ENCODE measurements around the gene JAG2.
A peak's percentile ranks its signal among the peaks of the same experiment; 100 is the strongest.

The JAG2 gene

DNA sequence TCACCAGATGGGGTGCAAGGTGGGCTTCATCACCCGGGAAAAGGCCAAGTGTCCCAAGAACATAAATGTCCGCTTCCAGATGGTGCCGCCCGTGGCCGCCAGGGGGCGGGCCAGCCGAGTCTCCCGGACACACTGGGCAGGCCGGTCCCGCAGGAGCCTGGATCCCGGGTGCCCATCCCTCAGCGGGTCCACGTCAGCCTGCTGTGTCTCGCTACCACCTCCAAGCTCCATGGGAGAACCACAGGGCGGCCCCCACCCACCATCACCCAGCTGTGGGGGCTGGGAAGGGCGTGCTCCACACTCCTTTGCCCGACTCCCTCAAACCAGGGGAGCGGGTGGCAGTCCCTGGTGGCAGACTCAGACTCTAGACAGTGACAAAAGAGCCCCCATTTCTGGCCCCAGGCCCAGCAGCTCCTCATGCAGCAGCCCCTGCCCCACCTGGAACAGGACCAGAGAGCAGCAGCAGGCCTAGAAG lies 34.5 kb upstream of the JAG2 start:
- peak; percentile 76 for DNase-seq

- no peak for DNase-seq
Measured at GRCh38 chr14:105201925-105202513, 33.4 kb upstream of the JAG2 start.

- peak; percentile 29 for DNase-seq
Measured at GRCh38 chr14:105201156-105201924, 32.8 kb upstream of the JAG2 start.

DNA sequence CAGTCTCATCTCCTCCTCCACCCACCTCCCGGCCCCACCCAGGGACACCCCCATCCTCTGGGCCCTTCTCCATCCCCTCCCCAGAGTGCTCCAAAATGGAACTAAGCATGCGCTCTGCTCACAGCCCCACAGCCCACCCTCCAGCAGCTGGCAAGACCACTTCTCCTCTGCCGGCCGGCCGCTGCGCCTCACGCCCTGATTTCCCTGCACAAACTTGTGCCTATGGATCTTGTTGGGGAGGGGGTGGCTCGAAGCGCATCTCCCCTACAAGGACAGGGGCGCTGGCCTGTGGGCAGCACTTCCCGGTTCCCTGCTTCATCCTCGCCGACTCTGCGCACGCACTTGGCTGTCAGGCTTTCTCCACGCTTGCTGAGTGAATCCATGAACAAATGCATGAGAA lies 32.1 kb upstream of the JAG2 start:
- DNase-seq = no peak

DNA sequence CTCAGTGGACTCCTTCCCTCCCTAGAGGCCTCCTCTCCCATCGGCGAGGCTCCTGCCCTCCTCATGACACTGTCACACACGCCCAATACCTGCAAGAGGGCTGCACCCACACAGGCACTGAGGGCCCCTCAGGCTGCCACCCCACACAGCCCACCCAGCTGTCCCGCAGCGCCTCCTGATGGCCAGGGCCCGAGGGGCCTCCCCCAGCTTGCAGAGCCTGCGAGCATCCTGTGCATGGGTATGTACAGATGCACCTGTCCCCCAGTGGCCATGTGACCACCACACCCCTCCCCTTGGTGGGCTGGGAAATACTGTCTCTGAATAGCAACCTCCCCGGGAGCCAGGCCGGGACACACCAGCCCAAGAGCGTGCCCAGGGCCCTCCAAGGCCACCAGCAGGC lies 31.5 kb upstream of the JAG2 start:
- DNase-seq = no peak

- peak; percentile 32 for DNase-seq
Measured at GRCh38 chr14:105199093-105199492, 30.5 kb upstream of the JAG2 start.

DNA sequence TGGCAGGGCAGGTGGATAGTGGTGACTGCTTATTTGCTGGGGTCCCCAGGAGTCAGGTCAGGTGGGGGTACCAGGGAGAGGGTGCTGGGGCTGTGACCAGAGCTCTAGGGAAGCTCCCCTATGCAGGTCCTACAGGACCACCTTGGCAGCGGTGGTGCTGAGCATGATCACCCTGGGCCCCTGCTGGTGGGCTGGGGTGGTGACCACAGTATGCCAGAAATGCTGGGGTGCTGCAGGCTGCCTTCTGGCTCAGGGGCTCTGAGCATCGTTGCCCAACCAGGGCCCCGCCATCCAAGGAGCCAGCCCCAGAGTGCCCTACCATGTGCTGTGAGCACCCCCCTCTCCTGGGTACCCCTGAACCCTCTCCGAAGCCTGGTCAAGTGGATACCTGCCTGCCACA lies 30.0 kb upstream of the JAG2 start:
- DNase-seq = no peak

DNA sequence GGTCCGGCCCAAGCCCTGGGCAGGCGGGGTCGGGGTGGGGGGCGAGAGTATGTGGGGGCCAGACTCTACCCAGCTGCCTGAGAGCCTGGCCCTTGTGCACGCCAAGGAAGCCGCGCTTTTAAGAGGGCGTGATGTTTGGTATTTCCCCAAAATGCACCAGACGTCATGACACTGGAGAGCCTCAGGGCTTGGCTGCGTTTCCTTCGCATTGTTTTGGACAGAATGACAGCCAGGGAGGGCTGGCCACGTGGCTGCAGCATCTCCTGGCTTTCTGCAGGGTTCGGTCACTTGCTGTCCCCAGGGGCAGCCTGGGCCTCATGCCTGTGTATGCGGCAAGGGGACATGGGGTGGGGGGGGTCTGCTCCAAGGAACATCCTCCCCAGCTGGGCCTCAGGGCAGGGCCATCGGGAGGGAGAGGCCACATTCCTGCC lies 28.6 kb upstream of the JAG2 start:
- peak; percentile 49 for DNase-seq

- DNase-seq = peak; percentile 63
Measured at GRCh38 chr14:105196265-105196960, 27.8 kb upstream of the JAG2 start.

- no peak for DNase-seq
Measured at GRCh38 chr14:105195522-105196264, 27.1 kb upstream of the JAG2 start.

GRCh38 chr14:105195051-105195450 lies 26.5 kb upstream of the JAG2 start:
- no peak for DNase-seq

DNA sequence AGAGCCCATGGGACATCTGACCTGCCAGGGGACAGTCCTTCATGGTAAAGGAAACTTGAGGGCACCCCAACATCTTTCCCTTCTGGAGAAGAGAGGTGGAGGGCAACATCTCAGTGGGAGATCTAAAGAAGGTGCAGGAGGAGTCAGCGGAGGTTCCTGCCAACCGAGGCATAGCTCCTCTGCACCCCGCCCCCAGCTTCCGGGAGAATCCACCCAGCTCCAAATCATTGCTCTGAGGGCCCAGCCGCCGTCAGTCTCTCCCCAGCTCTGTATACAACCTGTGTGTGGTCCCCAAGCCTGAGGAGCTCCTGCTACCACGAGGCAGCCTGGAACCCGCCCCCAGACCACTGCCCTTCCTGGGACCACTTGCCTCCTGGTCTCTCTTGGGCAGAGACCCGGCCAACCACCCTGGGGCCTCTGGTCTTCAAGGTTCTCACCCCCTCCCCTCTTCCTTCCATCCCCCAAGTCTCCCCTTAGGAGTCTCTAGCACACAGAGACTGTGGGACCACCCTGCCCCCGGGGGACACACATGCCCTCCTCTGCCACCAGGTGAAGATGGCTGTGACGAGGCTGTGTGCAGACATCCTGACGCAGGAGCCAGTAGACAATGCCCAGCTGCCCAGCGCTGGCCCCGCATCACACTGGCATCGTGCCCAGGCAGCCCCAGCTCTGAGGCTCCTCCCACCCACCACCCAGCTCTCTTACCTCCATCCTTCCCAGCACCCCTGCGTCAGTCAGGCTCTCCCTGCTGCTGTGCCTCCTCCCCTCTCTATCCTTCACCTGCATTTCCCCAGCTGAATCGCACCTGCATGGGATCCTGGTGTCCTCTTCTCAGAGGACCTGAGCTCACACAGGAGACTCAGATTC lies 25.6 kb upstream of the JAG2 start:
- DNase-seq = peak; percentile 96

DNA sequence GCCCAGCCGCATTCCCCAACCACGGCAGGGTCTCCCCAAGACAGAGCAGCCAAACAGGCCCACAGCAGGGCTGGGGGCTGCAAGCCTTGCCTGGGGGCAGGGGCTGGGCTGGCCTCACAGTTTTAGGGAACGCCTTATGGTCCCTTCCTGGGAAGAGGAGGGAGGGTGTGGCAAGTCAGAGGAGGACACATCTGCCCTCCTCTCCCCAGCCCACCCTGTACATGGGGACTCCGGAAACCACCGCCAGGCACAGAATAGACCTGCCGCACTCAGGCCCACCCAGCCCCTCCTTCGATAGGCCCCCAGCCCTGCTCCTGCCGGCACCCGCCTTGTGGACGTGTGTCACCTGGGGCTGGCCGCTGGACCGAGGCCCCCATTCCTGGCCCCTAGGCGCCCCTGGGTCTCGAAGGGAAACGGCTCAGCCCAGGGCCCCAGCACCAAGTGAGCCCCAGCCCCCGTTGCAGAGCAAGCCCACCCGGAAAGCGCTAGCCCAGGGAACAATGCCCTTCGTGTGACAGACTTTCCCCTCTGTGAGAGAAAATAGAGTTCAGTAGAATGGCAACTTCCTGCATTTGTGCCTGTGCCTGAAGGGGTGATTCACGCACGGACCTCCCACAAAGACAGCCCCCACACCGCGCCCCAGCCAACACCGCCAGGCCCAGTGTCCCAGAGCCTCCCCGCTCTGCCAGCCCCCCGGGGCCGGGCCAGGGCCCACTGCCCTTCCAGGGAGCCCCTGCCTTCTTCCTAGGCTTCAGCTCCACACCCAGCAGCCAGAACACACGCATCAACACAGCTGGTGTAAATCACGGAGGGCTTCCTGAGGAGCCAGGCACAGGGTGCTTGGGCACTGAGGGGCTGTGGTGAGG lies 24.5 kb upstream of the JAG2 start:
- peak; percentile 45 for DNase-seq

- DNase-seq = peak; percentile 84
Measured at GRCh38 chr14:105187935-105188524, 19.5 kb upstream of the JAG2 start.

GRCh38 chr14:105187116-105187515 lies 18.5 kb upstream of the JAG2 start:
- peak; percentile 90 for DNase-seq

GRCh38 chr14:105185973-105186372 lies 17.4 kb upstream of the JAG2 start:
- DNase-seq = no peak

- DNase-seq = no peak
Measured at GRCh38 chr14:105185001-105185400, 16.4 kb upstream of the JAG2 start.

GRCh38 chr14:105184461-105184860 lies 15.9 kb upstream of the JAG2 start:
- peak; percentile 69 for DNase-seq

- DNase-seq = no peak
Measured at GRCh38 chr14:105182296-105183020, 13.9 kb upstream of the JAG2 start.
